Inferior parietal cortex (tissue), 1 donor: Measurements from ENCODE around the gene RPL27A.
"Not testable (repeated sequence)": the region's sequence is repeated elsewhere in the genome, so short reads cannot be mapped to it uniquely, and the experiment has no call there.

Experiments used
- DNase-seq: peaks from one replicate; pipeline ENCODE4 v3.0.0-alpha.2; 2016; ENCODE audit errors: extremely low spot score

RPL27A gene

GRCh38 chr11:8682303-8683114, at the start of gene RPL27A, which contains the start of gene TRIM66:
Gene RPL27A, plus strand, starts transcription at chr11:8682792. Its CDS starts 22 bp downstream, at chr11:8682814.
Gene TRIM66, minus strand, starts transcription at chr11:8682665. Its CDS starts 10,391 bp downstream, at chr11:8672274.
- peak; percentile 97 for DNase-seq

GRCh38 chr11:8634498-8634897, 48.1 kb upstream of the RPL27A start:
- no peak for DNase-seq

- DNase-seq, result no peak
These were observed 46.5 kb upstream of the RPL27A start for GRCh38 chr11:8636127-8636526.

- DNase-seq, result no peak
These were observed 44.3 kb upstream of the RPL27A start for GRCh38 chr11:8638300-8638699.

GRCh38 chr11:8639655-8640054, 42.9 kb upstream of the RPL27A start:
- DNase-seq, result no peak

- no peak for DNase-seq
These were observed 42.2 kb upstream of the RPL27A start for GRCh38 chr11:8640267-8640906.

GRCh38 chr11:8641332-8641731, 41.3 kb upstream of the RPL27A start:
- DNase-seq, result no peak

- DNase-seq, result no peak
These were observed 40.3 kb upstream of the RPL27A start for GRCh38 chr11:8642196-8642841.

GRCh38 chr11:8646873-8647272, 35.7 kb upstream of the RPL27A start:
- no peak for DNase-seq

GRCh38 chr11:8649361-8649760, 33.2 kb upstream of the RPL27A start:
- no peak for DNase-seq

- no peak for DNase-seq
These were observed 32.1 kb upstream of the RPL27A start for GRCh38 chr11:8650401-8650990.

GRCh38 chr11:8652140-8652539, 30.5 kb upstream of the RPL27A start:
- DNase-seq, result no peak

- no peak for DNase-seq
These were observed 28.1 kb upstream of the RPL27A start for GRCh38 chr11:8654503-8654902.

GRCh38 chr11:8656291-8656690, 26.3 kb upstream of the RPL27A start:
- no peak for DNase-seq

GRCh38 chr11:8658321-8659057, 24.1 kb upstream of the RPL27A start:
- DNase-seq, result peak; percentile 47

- no peak for DNase-seq
These were observed 21.4 kb upstream of the RPL27A start for GRCh38 chr11:8661001-8661795.

GRCh38 chr11:8665222-8665621, 17.4 kb upstream of the RPL27A start:
- no peak for DNase-seq

- not testable (repeated sequence) for DNase-seq
These were observed 12.5 kb upstream of the RPL27A start for GRCh38 chr11:8670081-8670480.

- DNase-seq, result peak; percentile 77
These were observed 11.4 kb upstream of the RPL27A start for GRCh38 chr11:8671193-8671612.

GRCh38 chr11:8671651-8672062, 10.9 kb upstream of the RPL27A start:
- no peak for DNase-seq

- no peak for DNase-seq
These were observed 10.2 kb upstream of the RPL27A start for GRCh38 chr11:8672346-8672745.
